Activated naive CD4-positive, alpha-beta T cell treated with anti-CD3 and anti-CD28 coated beads, Interleukin-2, amount 50 U/mL, for 72 hours (primary cell): Measurements from ENCODE around the gene CACTIN. TPM values are rescaled to one million over a fixed set of nuclear protein-coding genes. Genes with fewer than 3 reads are reported as not detected.
"Not testable (repeated sequence)": the region's sequence is repeated elsewhere in the genome, so short reads cannot be mapped to it uniquely, and the experiment has no call there.

Experiments
- ATAC-seq, 2 donors: fragments of 150-1000 bp; cut with Tn5 transposase; 2 replicates each; pipeline ENCODE4 v1.10.0; 2021; ENCODE audit warnings: mild to moderate bottlenecking in 2 of 2, moderate library complexity in 2 of 2
- DNase-seq, 2 donors: peaks; one replicate each; pipeline ENCODE4 v3.0.0; 2021 to 2022; ENCODE audit warnings: low spot score in 2 of 2
- H3K27ac Mint-ChIP-seq, 2 donors: one replicate each; pipeline ENCODE4 v1.8.0; 2022; ENCODE audit warnings: mild to moderate bottlenecking in 2 of 2, mixed read lengths in 2 of 2
- H3K36me3 Mint-ChIP-seq, 2 donors: one replicate each; pipeline ENCODE4 v1.8.0; 2022; ENCODE audit warnings: mixed read lengths in 2 of 2
- H3K9me3 Mint-ChIP-seq, 2 donors: one replicate each; pipeline ENCODE4 v1.8.0; 2022; ENCODE audit warnings: mixed read lengths in 2 of 2
- total RNA-seq, 2 donors: library from RNA; stranded (reverse); gene quantifications; one replicate each; pipeline ENCODE4 v1.2.3, GENCODE V29; 2022

CACTIN gene
- total RNA-seq, 2 donors from 2014 or later, result 26.0 to 34.2 TPM

DNA sequence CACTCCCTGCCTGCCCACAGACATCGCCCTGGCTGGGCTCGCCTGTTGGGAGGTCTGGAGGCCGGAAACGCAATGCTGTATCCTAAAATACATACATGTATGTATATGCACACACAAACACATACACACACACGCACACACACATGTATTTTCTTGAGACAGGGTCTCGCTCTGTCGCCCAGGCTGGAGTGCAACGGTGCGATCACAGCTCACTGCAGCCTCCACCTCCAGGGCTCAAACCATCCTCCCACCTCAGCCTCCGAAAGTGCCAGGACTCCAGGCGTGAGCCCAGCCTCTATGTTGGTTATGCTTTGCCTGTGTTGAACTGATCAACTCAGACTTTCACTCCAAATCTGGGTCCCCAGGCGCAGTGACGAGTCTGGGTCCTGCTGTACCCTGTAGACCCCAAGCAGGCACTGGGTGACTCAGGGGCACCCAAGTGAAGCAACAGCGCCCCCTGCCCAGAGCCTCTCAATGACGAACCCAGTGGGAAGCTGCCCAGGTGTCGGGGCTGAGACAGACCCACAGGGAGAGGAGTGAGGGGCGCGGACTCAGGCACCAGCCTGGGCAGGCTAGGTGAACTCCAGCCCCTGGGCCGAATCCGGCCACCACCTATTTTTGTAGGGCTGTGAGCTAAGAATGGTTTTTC, 27.4 kb upstream of the CACTIN start:
- peak overlapping the region in 1 of 2 donors; percentile 36 for H3K27ac Mint-ChIP-seq
- H3K9me3 Mint-ChIP-seq, result no peaks in the 10 kb centered on the region
- ATAC-seq (no peak), DNase-seq (peak in 1 of 2 donors; percentile 36)
- peaks cover 5% of the 10 kb centered on the region in 2 donors for H3K36me3 Mint-ChIP-seq

GRCh38 chr19:3653081-3653795, 26.6 kb upstream of the CACTIN start:
- no peaks in the 10 kb centered on the region for H3K9me3 Mint-ChIP-seq
- ATAC-seq, result no peak

DNA sequence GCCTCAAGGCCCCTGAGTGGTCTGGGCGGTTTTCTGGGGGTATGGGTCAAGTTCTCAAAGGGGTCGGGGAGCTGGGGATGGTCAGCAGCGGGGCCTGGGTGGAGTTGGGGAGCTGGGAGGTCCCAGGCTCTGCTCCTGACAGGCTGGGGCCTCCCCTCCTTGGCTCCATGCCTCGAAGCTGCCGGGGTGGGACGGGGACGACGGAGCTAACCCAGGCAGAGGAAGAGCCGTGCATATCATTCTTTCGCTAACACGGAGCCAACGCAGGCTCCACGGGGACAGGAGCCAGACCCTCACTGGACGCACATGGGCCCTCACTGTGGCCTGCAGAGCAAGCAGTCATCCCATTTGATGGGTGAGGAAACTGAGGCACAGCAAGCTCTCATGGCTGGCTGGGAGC, 25.8 kb upstream of the CACTIN start:
- peaks cover 4% of the 10 kb centered on the region in 2 donors for H3K36me3 Mint-ChIP-seq
- DNase-seq, result no peak

More at GRCh38 chr19:3653081-3653795, 26.6 kb upstream of the CACTIN start:
- H3K36me3 Mint-ChIP-seq, result peaks cover 5% of the 10 kb centered on the region in 2 donors
- H3K27ac Mint-ChIP-seq, result no peak overlapping the region
- no peak for DNase-seq

GRCh38 chr19:3651684-3652083, 25.1 kb upstream of the CACTIN start:
- DNase-seq, result no peak
- Mint-ChIP-seq H3K9me3 (no peaks in the 10 kb centered on the region), H3K36me3 (no peaks in the 10 kb centered on the region), H3K27ac (no peak overlapping the region)
- ATAC-seq, result no peak

More for the DNA sequence above, 25.8 kb upstream of the CACTIN start:
- Mint-ChIP-seq H3K9me3 (no peaks in the 10 kb centered on the region), H3K27ac (no peak overlapping the region)
- no peak for ATAC-seq

GRCh38 chr19:3649888-3650287, 23.3 kb upstream of the CACTIN start:
- Mint-ChIP-seq H3K9me3 (no peaks in the 10 kb centered on the region), H3K36me3 (no peaks in the 10 kb centered on the region), H3K27ac (no peak overlapping the region)
- no peak for ATAC-seq
- no peak for DNase-seq

DNA sequence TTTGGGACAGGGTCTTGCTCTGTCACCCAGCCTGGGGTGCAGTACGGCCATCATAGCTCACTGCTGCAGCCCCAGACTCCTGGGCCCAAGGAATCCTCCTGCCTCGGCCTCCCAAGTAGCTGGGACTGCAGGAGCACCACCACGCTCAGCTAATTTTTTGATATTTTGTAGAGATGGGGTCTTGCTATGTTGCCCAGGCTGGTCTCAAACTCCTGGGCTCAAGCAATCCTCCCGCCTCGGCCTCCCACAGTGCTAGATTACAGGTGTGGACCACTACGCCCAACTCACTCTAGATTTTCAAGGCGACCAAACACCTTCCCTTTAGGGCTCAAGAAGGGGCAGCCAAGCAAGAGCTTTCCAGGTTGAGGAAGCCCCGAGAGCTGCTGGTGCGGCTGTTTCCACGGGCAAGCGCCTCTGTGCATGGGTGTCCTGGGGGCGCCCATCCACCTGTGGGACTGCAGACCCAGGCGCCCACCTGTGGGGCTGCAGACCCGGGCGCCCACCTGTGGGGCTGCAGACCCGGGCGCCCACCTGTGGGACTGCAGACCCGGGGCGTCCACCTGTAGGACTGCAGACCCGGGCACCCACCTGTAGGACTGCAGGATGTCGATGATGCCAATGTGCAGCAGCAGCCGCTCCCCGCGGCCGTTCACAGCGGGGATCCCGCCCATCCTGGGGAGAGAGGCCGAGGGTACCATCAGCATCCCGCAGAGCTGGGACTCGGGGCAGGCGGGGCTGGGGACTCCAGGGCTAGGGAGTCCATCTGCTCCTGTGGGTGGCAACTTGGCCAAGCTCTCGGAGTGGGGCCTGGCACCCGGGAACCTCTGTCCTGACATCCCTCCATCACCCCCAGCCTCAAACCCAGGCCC, 21.7 kb upstream of the CACTIN start:
- no peak for ATAC-seq
- no peak for DNase-seq
- no peaks in the 10 kb centered on the region for H3K36me3 Mint-ChIP-seq
- H3K27ac Mint-ChIP-seq, result no peak overlapping the region
- H3K9me3 Mint-ChIP-seq, result no peaks in the 10 kb centered on the region

GRCh38 chr19:3647102-3647501, 20.5 kb upstream of the CACTIN start:
- not testable (repeated sequence) for H3K36me3 Mint-ChIP-seq, H3K27ac Mint-ChIP-seq, DNase-seq, H3K9me3 Mint-ChIP-seq, ATAC-seq

- Mint-ChIP-seq H3K27ac (peak overlapping the region in 1 of 2 donors; percentile 55), H3K9me3 (no peaks in the 10 kb centered on the region), H3K36me3 (no peaks in the 10 kb centered on the region)
- no peak for DNase-seq
- no peak for ATAC-seq
These were observed 19.9 kb upstream of the CACTIN start for GRCh38 chr19:3646336-3647092.

DNA sequence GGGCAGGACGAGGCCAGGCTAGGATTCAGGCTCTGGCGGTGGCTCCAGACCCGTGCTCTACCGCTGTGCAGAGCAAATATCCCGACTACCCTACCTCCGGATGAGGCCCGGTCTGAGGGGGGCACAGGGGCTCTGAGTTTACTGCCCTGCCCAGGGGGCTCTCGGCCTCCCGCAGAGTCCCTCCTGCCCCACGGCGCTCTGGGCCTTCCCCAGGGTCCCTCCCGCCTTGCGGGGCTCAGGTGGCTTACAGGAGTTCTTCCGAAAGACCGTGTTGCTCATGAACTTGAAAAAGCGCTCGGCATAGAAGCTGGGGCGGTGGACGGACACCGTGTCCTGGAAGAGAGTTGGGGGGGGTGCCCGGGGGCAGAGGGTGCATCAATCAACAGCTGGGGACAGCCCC, 19.1 kb upstream of the CACTIN start:
- ATAC-seq (no peak), DNase-seq (no peak)
- no peaks in the 10 kb centered on the region for H3K9me3 Mint-ChIP-seq
- H3K27ac Mint-ChIP-seq, result no peak overlapping the region
- H3K36me3 Mint-ChIP-seq, result no peaks in the 10 kb centered on the region

DNA sequence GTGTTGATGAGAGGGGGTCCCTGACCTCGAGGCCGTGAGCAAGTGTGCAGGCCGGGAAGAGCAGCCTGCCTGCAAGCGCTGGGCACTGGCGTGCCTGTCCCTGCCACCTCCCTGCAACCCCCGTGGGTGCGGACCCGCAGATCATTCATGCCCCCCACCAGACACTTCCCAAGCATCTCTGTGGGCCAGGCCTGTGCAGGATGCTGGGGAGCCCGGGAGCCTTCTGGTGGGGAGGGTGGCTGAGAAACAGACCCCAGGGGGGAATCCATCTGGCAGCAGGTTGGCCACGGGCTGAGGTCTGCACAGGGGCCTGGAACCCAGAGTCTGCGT, 18.4 kb upstream of the CACTIN start:
- no peaks in the 10 kb centered on the region for H3K36me3 Mint-ChIP-seq
- no peak overlapping the region for H3K27ac Mint-ChIP-seq
- H3K9me3 Mint-ChIP-seq, result no peaks in the 10 kb centered on the region
- ATAC-seq, result no peak
- DNase-seq, result no peak

DNA sequence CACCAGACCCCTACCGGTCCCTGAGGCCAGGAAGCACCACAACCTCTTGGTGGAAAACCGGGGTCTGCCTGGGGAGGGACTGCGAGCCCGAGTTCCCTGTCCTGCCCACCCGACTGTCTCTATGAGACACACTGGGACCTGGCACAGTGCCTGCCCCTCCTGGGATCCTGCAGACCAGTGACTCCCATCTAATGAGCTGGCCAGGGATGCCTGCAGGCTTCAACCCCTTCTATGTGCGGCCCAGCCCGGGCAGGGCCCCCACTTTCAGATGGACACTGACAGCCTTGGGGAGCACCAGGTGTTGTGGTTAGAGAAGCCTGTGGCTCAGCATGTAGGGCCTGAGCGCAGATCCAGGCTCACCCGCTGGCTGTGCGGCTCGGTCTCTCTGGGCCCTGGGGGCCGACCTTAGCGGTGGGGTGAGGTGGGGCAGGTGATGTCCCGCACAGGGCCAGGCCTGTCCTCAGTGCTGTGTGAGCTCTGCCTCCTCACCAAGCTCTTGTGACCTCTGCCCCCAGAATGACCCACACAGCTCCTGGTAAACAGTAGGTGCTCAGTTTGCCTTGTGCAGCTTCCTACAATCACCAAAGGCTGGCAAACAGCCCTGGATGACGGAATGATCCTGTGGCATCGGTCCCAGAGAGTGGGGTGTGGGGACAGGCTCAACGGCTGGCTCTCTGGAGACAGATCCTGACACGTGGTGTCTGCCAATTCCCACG, 17.9 kb upstream of the CACTIN start:
- DNase-seq (no peak), ATAC-seq (no peak)
- Mint-ChIP-seq H3K36me3 (no peaks in the 10 kb centered on the region), H3K27ac (no peak overlapping the region), H3K9me3 (no peaks in the 10 kb centered on the region)

DNA sequence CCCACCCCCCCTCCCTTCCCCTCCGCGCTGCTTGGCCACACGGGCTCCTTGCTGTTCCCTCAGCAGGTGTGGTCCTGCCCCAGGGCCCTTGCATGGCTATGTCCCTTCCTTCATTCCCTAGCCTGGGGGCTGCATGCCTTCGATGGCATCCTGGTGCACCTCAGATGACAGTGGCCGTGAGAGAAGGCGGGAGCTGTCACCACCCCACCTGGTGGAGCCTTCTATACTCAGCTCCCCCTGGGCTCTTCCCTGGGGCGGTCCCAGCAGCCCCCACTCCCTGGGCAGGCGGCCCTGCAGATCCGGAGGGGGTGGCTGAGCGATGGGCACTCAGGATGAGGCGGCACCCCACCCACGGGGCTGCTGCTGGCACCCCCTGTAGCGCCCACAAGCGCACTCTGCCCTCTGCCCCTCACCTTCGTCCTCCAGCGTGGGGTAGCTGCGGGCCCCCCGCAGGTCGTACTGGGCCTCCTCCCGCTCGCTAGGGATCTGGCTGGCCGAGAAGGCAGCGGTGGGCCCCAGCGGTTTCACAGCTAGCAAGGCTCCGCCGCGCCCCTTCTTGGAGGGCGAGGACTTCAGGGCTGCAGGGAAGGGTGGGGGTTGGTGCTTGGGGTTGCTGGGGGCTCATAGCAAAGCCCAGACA, 17.2 kb upstream of the CACTIN start:
- Mint-ChIP-seq H3K27ac (no peak overlapping the region), H3K36me3 (no peaks in the 10 kb centered on the region), H3K9me3 (no peaks in the 10 kb centered on the region)
- DNase-seq, result no peak
- ATAC-seq, result no peak

GRCh38 chr19:3642987-3643673, 16.5 kb upstream of the CACTIN start:
- H3K36me3 Mint-ChIP-seq, result no peaks in the 10 kb centered on the region
- no peaks in the 10 kb centered on the region for H3K9me3 Mint-ChIP-seq
- ATAC-seq (peak in 1 of 2 donors; percentile 25), DNase-seq (peak in 1 of 2 donors; percentile 29)
- no peak overlapping the region for H3K27ac Mint-ChIP-seq

- DNase-seq (no peak), ATAC-seq (no peak)
- Mint-ChIP-seq H3K9me3 (no peaks in the 10 kb centered on the region), H3K27ac (no peak overlapping the region), H3K36me3 (no peaks in the 10 kb centered on the region)
These were observed 15.7 kb upstream of the CACTIN start for GRCh38 chr19:3642296-3642695.

GRCh38 chr19:3641515-3642269, 15.1 kb upstream of the CACTIN start:
- Mint-ChIP-seq H3K9me3 (no peaks in the 10 kb centered on the region), H3K36me3 (no peaks in the 10 kb centered on the region)

More at GRCh38 chr19:3641515-3642269, 15.1 kb upstream of the CACTIN start:
- H3K27ac Mint-ChIP-seq, result no peak overlapping the region
- DNase-seq (no peak), ATAC-seq (no peak)
